GM18861 (cell line): ENCODE data around the gene SMIM24.
"Not testable (repeated sequence)": the region's sequence is repeated elsewhere in the genome, so short reads cannot be mapped to it uniquely, and the experiment has no call there.

ENCODE experiments used
- ATAC-seq: cut with Tn5 transposase; IDR thresholded peaks from one replicate; pipeline ENCODE4 v1.9.1; 2021; ENCODE audit not compliant: unreplicated experiment

Gene SMIM24

GRCh38 chr19:3457528-3458228, 22.6 kb downstream of the SMIM24 start:
- no peak for ATAC-seq

GRCh38 chr19:3456925-3457527, 23.3 kb downstream of the SMIM24 start:
- no peak for ATAC-seq

- ATAC-seq: no peak
These were observed 24.2 kb downstream of the SMIM24 start for GRCh38 chr19:3455960-3456601.

DNA sequence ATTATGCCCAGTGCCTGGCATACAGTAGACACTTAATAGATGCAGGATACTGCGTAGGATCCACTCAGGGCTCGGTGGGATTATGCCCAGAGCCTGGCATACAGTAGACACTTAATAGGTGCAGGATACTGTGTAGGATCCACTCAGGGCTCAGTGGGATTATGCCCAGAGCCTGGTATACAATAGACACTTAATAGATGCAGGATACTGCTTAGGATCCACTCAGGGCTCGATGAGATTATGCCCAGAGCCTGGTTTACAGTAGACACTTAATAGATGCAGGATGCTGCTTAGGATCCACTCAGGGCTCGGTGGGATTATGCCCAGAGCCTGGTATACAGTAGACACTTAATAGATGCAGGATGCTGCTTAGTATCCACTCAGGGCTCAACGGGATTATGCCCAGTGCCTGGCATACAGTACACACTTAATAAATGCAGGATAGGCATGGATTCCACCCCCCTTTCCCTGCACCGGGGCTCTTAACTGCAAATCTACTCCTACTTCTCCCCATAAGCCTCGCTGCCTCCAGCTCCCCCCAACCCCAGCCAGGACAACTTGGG, 24.9 kb downstream of the SMIM24 start:
- ATAC-seq: no peak

- no peak for ATAC-seq
These were observed 25.5 kb downstream of the SMIM24 start for GRCh38 chr19:3454656-3455392.

- ATAC-seq: no peak
These were observed 26.5 kb downstream of the SMIM24 start for GRCh38 chr19:3453840-3454239.

DNA sequence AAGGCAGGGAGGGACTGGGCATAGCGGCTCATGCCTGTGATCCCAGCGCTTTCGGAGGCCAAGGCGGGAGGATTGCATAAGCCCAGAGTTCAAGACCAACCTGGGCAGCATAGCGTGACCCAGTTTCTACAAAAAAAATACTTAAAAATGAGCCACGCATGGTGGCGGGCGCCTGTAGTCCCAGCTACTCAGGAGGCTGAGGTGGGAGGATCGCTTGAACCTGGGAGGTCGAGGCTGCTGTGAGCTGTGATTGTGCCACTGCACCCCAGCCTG, 27.4 kb downstream of the SMIM24 start:
- ATAC-seq: not testable (repeated sequence)

DNA sequence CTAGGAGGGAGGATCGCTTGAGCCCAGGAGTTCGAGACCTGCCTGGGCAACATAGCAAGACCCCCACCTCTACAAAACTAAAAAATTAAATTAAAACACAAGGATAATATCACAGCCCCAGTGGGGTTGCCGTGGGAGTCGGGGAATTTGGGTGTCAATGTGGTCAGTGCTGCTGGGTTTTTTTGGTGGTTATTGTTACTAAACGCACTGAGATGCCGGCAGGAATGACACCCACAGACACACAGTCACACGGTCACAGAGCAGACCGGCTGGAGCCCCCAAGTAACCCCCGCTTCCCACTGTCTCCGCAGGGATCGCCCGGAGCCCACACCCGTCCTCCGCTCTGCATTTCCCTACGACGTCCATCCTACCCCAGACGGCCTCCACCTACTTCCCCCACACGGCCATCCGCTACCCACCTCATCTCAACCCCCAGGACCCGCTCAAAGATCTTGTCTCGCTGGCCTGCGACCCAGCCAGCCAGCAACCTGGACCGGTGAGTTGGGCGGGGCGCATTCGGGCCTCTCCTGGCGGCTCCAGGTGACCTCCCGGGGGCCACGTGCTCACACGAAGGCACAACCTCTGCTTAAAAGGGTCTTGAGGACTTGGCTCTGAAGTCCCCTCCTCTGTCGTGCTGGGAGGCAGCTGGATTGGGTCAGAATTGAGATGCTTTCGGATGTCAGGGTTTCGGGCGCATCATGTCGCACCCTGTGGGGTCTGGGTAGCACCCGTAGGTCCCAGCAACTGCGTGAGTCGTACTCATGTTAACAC, 28.0 kb downstream of the SMIM24 start:
- ATAC-seq: no peak

DNA sequence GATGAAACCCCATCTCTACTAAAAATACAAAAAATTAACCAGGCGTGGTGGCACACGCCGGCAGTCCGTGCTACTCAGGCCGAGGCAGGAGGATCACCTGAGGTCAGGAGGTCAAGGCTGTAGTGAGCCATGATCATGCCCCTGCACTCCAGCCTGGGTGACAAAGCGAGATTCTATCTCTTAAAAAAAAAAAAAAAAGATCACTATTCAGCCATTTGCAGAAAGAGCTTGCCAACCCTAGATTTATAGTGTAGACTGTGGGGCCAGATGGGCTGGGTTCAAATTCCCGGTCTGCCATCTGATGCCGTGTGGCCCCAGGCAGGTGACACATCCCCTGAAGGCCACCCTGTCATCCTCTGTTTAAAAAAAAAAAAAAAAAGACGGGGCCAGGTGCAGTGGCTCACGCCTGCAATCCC, 28.9 kb downstream of the SMIM24 start:
- no peak for ATAC-seq

GRCh38 chr19:3450796-3451411, 29.4 kb downstream of the SMIM24 start:
- ATAC-seq: no peak

GRCh38 chr19:3448616-3449334, 31.6 kb downstream of the SMIM24 start:
- no peak for ATAC-seq

DNA sequence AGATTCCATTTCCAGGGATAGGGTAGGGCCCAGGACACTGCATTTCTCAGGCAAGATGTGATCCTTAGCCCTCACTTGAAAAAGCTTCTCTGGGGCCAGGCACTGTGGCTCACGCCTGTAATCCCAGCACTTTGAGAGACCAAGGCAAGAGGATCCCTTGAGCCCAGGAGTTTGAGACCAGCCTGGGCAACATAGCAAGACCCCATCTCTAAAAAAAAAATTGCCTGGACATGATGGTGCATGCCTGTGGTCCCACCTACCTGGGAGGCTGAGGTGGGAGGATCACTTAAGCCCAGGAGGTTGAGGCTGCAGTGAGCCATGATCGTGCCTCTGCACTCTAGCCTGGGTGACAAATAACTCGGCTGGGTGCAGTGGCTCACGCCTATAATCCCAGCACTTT, 33.7 kb downstream of the SMIM24 start:
- not testable (repeated sequence) for ATAC-seq

- no peak for ATAC-seq
These were observed 35.6 kb downstream of the SMIM24 start for GRCh38 chr19:3444695-3445234.

- no peak for ATAC-seq
These were observed 36.3 kb downstream of the SMIM24 start for GRCh38 chr19:3443840-3444694.

GRCh38 chr19:3442487-3443071, 37.7 kb downstream of the SMIM24 start:
- ATAC-seq: no peak

DNA sequence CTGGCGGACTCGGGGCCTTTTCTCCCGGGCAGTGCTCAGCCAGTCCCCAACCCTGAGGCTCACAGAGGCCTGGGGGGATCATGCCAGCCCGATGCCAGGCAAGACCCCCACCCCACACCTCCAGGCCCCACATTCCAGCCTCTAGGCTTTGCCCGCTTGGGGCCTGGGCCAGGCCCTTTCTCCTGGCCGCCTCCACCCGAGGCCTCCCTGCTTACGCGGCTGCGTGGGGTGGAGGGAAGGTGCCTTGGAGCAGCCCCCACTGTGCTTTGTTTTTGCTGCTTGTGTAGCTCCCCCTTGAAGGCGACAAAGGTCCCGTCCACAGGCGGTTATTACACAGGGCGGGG, 38.4 kb downstream of the SMIM24 start:
- no peak for ATAC-seq

DNA sequence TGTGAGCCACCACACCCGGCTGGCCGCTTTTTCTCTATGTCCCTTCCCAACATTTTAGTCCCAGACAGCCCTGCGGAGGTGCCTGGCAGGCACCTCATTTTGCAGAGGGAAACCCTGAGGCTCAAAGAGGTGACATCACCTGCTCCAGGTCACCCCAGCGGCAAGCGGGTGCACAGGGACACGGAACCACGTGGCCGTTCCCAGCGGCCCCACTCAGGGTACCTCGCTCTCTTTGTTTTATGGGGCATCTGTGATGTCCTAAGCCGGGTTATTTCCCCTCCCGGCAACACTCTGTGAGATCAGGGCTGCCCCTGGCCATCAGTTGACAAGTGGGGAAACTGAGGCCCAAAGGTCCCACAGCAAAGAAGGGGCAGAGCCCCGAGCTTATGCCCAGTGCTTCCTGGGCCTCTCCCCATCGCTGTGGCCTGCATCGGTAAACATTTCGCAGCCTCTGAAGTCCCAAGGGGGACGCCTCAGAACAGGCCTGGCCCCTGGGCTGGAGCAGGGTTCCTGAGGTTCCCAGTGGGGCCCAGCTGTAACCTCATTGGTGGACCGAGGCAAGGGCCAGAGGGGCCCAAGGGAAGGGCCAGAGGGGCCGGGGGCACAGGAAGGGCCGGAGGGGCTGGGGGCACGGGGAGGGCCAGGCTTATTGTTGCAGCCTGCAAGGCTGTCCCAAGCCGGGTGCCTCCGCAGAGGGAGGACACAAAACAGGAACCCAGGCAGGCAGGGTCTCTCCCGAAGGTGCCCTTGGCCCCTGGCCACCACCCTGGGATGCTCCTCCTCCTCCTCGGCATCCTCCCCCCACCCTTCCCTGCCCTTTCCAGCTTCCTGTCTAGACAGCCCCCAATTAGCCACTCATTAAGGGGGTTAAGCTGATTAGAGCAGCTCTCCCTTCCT, 39.0 kb downstream of the SMIM24 start:
- no peak for ATAC-seq
